Measurements from ENCODE around the gene ZNF692. TPM values are rescaled to one million over a fixed set of nuclear protein-coding genes. Genes with fewer than 3 reads are reported as not detected.

ZNF692 gene
- total and polyA plus RNA-seq, 7 donors, result 13.4 to 30.8 (median 19.6) TPM

DNA sequence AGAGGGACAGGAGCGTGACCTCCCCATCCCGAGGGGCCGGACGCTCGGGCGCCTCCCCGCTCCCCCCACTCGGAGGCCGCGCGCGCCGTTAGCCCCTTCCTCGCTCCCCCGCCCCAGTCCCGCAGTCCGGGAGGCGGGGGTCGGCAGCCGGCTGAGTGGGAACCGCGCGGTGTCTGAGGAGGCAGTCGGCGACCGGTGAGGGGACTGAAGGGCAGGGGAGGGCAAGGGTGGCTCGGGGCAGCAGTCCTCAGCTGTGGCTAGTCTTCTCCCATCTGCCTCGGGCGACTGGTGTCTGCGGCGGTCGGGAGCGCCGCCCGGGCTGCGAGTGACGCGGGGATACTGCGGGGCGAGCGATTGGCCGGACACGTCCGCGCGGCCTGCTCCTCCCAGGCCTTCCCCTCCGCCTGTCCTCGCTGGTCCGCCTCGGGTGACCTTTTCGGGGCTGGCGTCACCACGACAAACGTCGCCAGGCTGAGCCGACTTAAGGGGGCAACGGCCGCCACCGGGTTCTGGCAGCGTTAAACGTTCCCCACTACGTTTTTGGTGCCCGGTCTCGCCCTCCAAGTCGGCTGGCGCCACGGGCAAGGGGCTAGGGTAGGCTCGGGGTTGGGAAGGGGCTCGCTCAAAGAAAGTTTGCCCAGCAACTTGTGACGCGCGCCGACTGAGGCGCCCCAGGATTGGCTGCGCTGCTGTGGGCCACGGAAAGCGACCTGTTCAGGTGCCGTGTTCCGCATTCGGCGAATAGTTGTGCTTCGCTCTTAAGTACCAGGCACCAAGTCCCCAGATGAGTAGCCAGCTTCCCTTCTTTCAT lies 20.3 kb downstream of the ZNF692 start:
- intact Hi-C loops (cut with DNase I), result loop anchor here (1.0 to 2.0 kb wide), 2 partner anchors 20 kb away; partner anchors contain the start of gene ZNF692 (in 1 of the 2)
- Histone ChIP-seq H3K4me1 (peaks cover 44% of the 10 kb centered on the region), H3K4me3 (peak overlapping the region; percentile 74), H3K27me3 (ENCODE audit: insufficient read depth in 3 of 3, low read length in 2 of 3) (no peaks in the 10 kb centered on the region), H3K27ac (peak overlapping the region; percentile 97), H3K36me3 (ENCODE audit: insufficient read depth in 1 of 2, low read depth in 1 of 2) (no peaks in the 10 kb centered on the region), H3K9me3 (no peaks in the 10 kb centered on the region)
- TF ChIP-seq, protein P1, sequence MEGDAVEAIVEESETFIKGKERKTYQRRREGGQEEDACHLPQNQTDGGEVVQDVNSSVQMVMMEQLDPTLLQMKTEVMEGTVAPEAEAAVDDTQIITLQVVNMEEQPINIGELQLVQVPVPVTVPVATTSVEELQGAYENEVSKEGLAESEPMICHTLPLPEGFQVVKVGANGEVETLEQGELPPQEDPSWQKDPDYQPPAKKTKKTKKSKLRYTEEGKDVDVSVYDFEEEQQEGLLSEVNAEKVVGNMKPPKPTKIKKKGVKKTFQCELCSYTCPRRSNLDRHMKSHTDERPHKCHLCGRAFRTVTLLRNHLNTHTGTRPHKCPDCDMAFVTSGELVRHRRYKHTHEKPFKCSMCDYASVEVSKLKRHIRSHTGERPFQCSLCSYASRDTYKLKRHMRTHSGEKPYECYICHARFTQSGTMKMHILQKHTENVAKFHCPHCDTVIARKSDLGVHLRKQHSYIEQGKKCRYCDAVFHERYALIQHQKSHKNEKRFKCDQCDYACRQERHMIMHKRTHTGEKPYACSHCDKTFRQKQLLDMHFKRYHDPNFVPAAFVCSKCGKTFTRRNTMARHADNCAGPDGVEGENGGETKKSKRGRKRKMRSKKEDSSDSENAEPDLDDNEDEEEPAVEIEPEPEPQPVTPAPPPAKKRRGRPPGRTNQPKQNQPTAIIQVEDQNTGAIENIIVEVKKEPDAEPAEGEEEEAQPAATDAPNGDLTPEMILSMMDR (IDR thresholded peaks at IDR 0.05), result no peak
- ATAC-seq (peak; percentile 81 to 87 (median 86)), DNase-seq (peak; percentile 92 to 97)
- WGBS, 3 donors, result 0% methylated on average over 59 to 82 of the region's 82 CpGs

DNA sequence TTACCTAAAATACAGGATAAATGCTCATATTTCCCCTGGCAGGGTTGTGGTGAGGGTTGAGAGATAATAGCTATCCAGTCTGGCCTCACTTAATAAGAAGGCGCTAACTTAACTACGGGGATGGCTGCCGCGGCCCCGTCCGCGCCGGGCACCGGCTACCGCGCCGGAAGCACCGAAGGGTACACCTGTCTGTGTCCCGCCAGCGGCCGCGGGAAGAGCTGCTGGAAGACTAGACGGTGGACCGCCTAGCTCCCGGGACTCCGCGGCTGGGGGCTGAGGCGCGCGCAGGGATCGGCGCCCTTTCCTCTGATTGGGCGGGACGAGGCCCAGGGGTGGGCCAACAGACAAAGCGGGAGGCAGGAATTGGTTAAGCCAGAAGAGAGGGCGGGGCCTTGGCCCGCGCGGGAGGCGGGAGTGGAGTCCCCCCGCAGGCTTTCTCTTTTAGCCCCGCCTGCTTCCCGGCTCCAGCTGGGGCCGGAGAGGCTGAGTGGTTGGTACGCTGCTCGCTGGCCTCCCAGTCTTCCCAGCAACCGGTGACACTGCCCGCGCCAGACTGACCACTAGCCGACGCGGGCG lies 21.0 kb downstream of the ZNF692 start, which contains the start of gene ZNF672:
Gene ZNF672, plus strand, starts transcription at position 444 of the 576 bp plus-strand sequence. CDS start 9,051 bp downstream, outside the sequence.
- DNase-seq, result peak; percentile 99 to 100
- Histone ChIP-seq H3K4me3 (peak within 1 kb of the TSS; percentile 74), H3K4me1 (peaks cover 37% of the 10 kb centered on the region), H3K9me3 (no peaks in the 10 kb centered on the region), H3K27me3 (ENCODE audit: insufficient read depth in 3 of 3, low read length in 2 of 3) (no peaks in the 10 kb centered on the region), H3K27ac (peak within 1 kb of the TSS; percentile 97), H3K36me3 (ENCODE audit: insufficient read depth in 1 of 2, low read depth in 1 of 2) (no peaks in the 10 kb centered on the region)
- TF ChIP-seq, protein P1 (IDR thresholded peaks at IDR 0.05), result no peak
- intact Hi-C loops (cut with DNase I), result loop anchor here (1.0 to 2.0 kb wide), 2 partner anchors 20 to 21 kb away; partner anchors contain the start of gene ZNF692 (in 1 of the 2)
- ATAC-seq, result peak; percentile 90 to 92 (median 92)
- WGBS, 3 donors, result 0% methylated on average over 32 to 48 of the region's 48 CpGs

DNA sequence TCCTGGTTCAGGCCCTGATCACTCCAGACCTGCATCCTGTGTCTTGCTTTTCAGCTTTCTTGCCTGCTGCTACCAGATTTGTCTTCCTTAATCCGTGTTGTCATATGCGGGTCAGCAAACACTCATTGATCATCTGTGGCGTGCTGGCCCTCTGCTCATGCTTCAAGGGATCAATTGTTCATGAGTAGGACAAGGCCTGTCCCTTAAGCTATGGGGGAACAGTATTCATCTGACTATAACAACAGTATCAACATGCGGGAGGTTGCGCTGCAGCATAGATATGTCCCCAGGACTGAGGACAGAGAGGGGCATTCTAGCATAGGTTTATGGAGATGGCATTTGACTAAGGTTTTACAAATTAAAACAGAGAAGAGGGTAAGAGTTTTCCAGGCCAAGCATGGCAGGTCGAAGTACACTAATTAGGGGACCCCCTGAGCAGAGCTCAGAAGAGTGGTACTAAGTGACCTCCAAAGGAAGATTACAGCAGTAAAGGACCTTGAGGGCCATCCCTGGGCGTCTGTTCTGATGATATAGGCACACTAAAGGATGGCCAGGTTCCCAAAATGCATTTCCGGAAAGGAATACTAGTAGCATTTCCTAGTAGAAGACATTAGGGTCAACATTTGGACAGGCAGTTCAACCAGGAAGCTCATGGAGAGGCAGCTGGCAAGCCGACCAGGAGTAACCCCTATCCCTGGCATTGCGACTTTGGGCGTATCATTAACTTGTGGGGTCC lies 21.7 kb downstream of the ZNF692 start:
- DNase-seq (peak in 1 of 2 donors; percentile 63), ATAC-seq (no peak)
- Histone ChIP-seq H3K4me3 (peak overlapping the region; percentile 74), H3K9me3 (no peaks in the 10 kb centered on the region), H3K4me1 (peaks cover 32% of the 10 kb centered on the region), H3K27ac (peak overlapping the region; percentile 97), H3K27me3 (ENCODE audit: insufficient read depth in 3 of 3, low read length in 2 of 3) (no peaks in the 10 kb centered on the region), H3K36me3 (ENCODE audit: insufficient read depth in 1 of 2, low read depth in 1 of 2) (no peaks in the 10 kb centered on the region)
- 48 to 50% (median 48%) methylated on average over 11 of the region's 11 CpGs for WGBS, 3 donors
- TF ChIP-seq, protein P1 (IDR thresholded peaks at IDR 0.05), result no peak
- intact Hi-C loops (cut with DNase I), result no loop called here

DNA sequence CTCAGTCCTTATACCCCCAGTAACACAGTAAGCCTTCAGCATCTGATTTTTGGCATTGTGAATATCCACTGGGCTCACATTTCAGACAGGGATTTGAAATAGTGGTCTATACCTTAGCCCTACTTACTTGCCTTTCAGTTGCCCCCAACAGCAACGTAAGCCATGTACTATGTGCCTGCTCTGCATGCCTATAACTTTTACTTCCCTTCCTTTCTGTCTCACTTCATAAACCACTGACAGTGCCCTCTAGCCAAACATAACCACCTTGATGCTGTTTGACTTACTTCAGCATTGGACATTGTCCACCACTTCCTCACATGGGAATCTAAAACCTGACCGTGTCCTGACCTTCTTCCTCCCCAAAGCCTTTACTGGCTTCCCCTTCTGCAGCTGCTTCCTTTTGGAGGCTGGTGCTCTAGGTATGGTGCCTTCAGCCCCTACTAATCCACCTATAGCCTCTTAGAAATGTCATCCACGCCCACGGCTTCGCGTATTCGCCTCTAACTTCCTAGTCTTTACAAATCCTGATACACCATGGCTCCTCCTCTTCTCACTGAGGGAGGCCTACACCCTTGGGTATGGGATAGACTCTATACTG lies 24.4 kb downstream of the ZNF692 start:
- 51 to 66% (median 57%) methylated on average over 7 of the region's 7 CpGs for WGBS, 3 donors
- H3K27ac ChIP-seq, result no peak overlapping the region
- intact Hi-C loops (cut with DNase I), result no loop called here

More for the DNA sequence above, 24.4 kb downstream of the ZNF692 start:
- no peak for ATAC-seq
- TF ChIP-seq, protein P1 (IDR thresholded peaks at IDR 0.05), result no peak
- no peak for DNase-seq
- no peak overlapping the region for H3K4me3 ChIP-seq
- no peaks in the 10 kb centered on the region for H3K9me3 ChIP-seq
- peaks cover 11% of the 10 kb centered on the region for H3K4me1 ChIP-seq
- H3K36me3 ChIP-seq (ENCODE audit: insufficient read depth in 1 of 2, low read depth in 1 of 2), result no peaks in the 10 kb centered on the region
- no peaks in the 10 kb centered on the region for H3K27me3 ChIP-seq (ENCODE audit: insufficient read depth in 3 of 3, low read length in 2 of 3)

Measured in psoas muscle (tissue), 8 donors.